ENCODE measurements around the gene SETD9.

SETD9 gene

GRCh38 chr5:56893251-56893951 lies 16.0 kb upstream of the SETD9 start:
- Histone ChIP-seq H3K4me3 (no peak overlapping the region), H3K27ac (no peak overlapping the region)
- TF ChIP-seq, protein P1, sequence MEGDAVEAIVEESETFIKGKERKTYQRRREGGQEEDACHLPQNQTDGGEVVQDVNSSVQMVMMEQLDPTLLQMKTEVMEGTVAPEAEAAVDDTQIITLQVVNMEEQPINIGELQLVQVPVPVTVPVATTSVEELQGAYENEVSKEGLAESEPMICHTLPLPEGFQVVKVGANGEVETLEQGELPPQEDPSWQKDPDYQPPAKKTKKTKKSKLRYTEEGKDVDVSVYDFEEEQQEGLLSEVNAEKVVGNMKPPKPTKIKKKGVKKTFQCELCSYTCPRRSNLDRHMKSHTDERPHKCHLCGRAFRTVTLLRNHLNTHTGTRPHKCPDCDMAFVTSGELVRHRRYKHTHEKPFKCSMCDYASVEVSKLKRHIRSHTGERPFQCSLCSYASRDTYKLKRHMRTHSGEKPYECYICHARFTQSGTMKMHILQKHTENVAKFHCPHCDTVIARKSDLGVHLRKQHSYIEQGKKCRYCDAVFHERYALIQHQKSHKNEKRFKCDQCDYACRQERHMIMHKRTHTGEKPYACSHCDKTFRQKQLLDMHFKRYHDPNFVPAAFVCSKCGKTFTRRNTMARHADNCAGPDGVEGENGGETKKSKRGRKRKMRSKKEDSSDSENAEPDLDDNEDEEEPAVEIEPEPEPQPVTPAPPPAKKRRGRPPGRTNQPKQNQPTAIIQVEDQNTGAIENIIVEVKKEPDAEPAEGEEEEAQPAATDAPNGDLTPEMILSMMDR (IDR thresholded peaks at IDR 0.05), result no peak
- DNase-seq (ENCODE audit: low spot score), result no peak

GRCh38 chr5:56896763-56897162 lies 12.6 kb upstream of the SETD9 start:
- H3K4me3 ChIP-seq, result no peak overlapping the region
- no peak for DNase-seq (ENCODE audit: low spot score)
- H3K27ac ChIP-seq, result no peak overlapping the region
- TF ChIP-seq, protein P1 (IDR thresholded peaks at IDR 0.05), result no peak

DNA sequence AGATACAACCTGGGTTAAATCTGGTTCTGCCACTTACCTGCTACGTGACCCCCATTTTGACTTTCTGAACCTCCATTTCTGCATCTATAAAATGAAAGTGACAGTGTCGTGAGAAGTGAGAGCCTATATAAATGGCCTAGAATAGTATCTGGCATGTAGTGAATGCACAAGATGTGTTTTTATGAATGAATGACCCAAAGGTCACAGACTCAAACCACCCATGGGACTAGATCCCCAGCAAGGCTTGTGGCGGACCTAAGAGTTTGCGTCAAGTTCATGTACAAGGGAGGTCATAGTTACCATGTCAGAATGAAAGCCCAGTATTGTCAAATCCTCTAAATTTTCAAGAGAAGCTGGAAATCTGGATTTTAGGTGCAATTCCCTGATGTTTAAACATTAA lies 11.2 kb upstream of the SETD9 start:
- Histone ChIP-seq H3K4me3 (no peak overlapping the region), H3K27ac (no peak overlapping the region)
- DNase-seq (ENCODE audit: low spot score), result no peak
- TF ChIP-seq, protein P1 (IDR thresholded peaks at IDR 0.05), result no peak

GRCh38 chr5:56900395-56900794 lies 9.0 kb upstream of the SETD9 start:
- no peak overlapping the region for H3K4me3 ChIP-seq
- TF ChIP-seq, protein P1 (IDR thresholded peaks at IDR 0.05), result no peak

DNA sequence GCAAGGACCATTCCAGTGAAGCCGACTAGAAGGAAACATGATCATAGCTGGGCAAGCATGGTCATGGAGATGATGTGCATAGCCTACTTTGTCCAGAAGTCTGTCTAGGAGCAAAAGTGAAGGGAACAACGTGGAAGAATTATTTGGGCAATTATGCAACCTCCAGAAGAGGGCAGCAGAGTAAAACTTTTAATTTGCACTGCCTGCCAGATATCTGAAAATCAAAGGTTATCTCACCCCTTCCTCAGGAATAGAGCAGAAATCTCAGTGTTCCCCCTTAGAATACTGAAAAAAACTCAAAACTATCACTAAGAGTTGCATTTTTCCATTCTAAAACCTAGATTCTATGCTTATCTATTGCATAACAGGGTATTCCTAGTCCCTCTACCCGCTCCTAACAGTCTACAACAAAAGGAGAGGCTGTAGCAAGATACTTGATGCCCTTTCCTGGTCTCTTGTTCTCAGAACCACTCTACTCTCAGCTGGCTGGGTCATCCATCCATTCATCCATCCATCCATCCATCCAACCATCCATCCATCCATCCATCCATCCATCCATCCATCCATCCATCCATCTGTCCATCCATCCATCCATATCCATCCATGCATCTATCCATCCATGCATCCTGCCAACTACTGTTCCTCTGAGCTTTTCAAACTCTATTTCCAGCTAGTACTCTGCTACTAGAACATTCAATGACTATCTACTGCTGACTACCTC lies 8.4 kb upstream of the SETD9 start:
- no peak overlapping the region for H3K4me3 ChIP-seq
- TF ChIP-seq, protein P1 (IDR thresholded peaks at IDR 0.05), result peak; percentile 26
- no peak for DNase-seq (ENCODE audit: low spot score)
- no peak overlapping the region for H3K27ac ChIP-seq

More at GRCh38 chr5:56900395-56900794, 9.0 kb upstream of the SETD9 start:
- no peak for DNase-seq (ENCODE audit: low spot score)
- no peak overlapping the region for H3K27ac ChIP-seq

DNA sequence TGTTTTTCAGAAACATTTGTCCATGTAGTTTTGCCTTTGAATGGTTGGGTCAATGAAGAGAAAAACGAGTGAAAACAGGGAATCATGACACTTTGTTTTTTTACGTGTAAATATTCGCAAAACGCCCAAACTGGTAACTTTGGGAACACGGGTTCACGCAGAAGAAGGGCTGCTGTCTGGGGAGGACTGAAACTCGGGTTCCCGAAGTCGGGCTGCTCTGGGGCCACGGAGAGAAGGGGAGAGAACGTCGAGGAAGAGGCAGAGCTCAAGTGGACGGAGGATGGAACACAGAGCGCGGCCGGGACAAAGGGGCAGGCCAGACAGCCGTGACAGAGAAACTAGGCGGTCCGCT lies 478 bp upstream of the SETD9 start:
- Histone ChIP-seq H3K4me3 (peak overlapping the region; percentile 93), H3K27ac (peak overlapping the region; percentile 94 to 99)
- TF ChIP-seq, protein P1 (IDR thresholded peaks at IDR 0.05), result no peak
- DNase-seq (ENCODE audit: low spot score), result no peak

Measured in coronary artery (tissue), 2 donors.